Articular chondrocyte of knee joint (primary cell): ENCODE results near the gene ZNF418. TPM values are rescaled to one million over a fixed set of nuclear protein-coding genes. Genes with fewer than 3 reads are reported as not detected.

Source experiments
- total RNA-seq: library from RNA; depleted of rRNA; stranded (reverse); fragments of >200 nt; gene quantifications from 2 replicates; pipeline ENCODE4 v1.2.3, GENCODE V29; 2012

The ZNF418 gene
- total RNA-seq: 6.8 and 7.3 TPM in 2 replicates

GRCh38 chr19:57934820-57935665 lies at the start of gene ZNF418:
Gene ZNF418, minus strand, starts transcription at chr19:57935402. Its CDS starts 1,580 bp downstream, at chr19:57933822.

GRCh38 chr19:57974434-57974833 lies 39.2 kb upstream of the ZNF418 start, which contains the start of gene C19orf18:
Gene C19orf18, minus strand, starts transcription at chr19:57974534. Its CDS starts 102 bp downstream, at chr19:57974432.

GRCh38 chr19:57947419-57948134 lies 12.4 kb upstream of the ZNF418 start, which contains the start of gene ZNF256:
Gene ZNF256, minus strand, starts transcription at chr19:57947706. Its CDS starts 232 bp downstream, at chr19:57947474.

GRCh38 chr19:57916168-57916995 lies 18.8 kb downstream of the ZNF418 start, which contains the start of gene ZNF417:
Gene ZNF417, minus strand, starts transcription at chr19:57916592. Its CDS starts 181 bp downstream, at chr19:57916411.

GRCh38 chr19:57888560-57889231 lies 46.5 kb downstream of the ZNF418 start, which contains the start of gene ZNF814:
Gene ZNF814, minus strand, starts transcription at chr19:57889037. Its CDS starts 235 bp downstream, at chr19:57888802.

Other genes with a start within 250 kb of the ZNF418 start
- gene ZNF154, start 226.2 kb downstream of the ZNF418 start, total RNA-seq: 4.2 and 6.6 TPM in 2 replicates
- gene ZNF671, start 207.8 kb downstream of the ZNF418 start, total RNA-seq: 6.7 and 12.5 TPM in 2 replicates
- 14.9 and 17.6 TPM in 2 replicates for gene ZNF776, start 188.6 kb downstream of the ZNF418 start, total RNA-seq
- 17.6 and 18.8 TPM in 2 replicates for gene ZNF586, start 165.7 kb downstream of the ZNF418 start, total RNA-seq
- 4.9 and 6.0 TPM in 2 replicates for gene ZNF552, start 120.5 kb downstream of the ZNF418 start, total RNA-seq
- 23.0 and 24.4 TPM in 2 replicates for gene ZNF587B, start 105.1 kb downstream of the ZNF418 start, total RNA-seq
- 22.1 and 33.4 TPM in 2 replicates for gene ZNF587, start 85.5 kb downstream of the ZNF418 start, total RNA-seq
- gene ZNF814, start 46.4 kb downstream of the ZNF418 start, total RNA-seq: 8.8 and 9.4 TPM in 2 replicates
- 16.7 and 22.6 TPM in 2 replicates for gene ZNF417, start 18.8 kb downstream of the ZNF418 start, total RNA-seq
- 5.5 and 7.4 TPM in 2 replicates for gene ZNF256, start 12.3 kb upstream of the ZNF418 start, total RNA-seq
- gene C19orf18, start 39.1 kb upstream of the ZNF418 start, total RNA-seq: 0.65 TPM in 1 of 2 replicates, not detected in the other
- 19.3 and 22.1 TPM in 2 replicates for gene ZNF606, start 67.4 kb upstream of the ZNF418 start, total RNA-seq
- gene ZSCAN1, start 98.6 kb upstream of the ZNF418 start, total RNA-seq: 0.11 TPM in 1 of 2 replicates, not detected in the other
- 5.2 and 8.9 TPM in 2 replicates for gene ZNF135, start 123.9 kb upstream of the ZNF418 start, total RNA-seq
- gene ZSCAN18, start 162.8 kb upstream of the ZNF418 start, total RNA-seq: 34.4 and 40.2 TPM in 2 replicates
- gene ZNF329, start 215.4 kb upstream of the ZNF418 start, total RNA-seq: 11.4 and 16.0 TPM in 2 replicates
- gene ZNF274, start 247.7 kb upstream of the ZNF418 start, total RNA-seq: 9.5 and 14.5 TPM in 2 replicates